Activated CD8-positive, alpha-beta memory T cell treated with anti-CD3 and anti-CD28 coated beads, Interleukin-2, amount 50 U/mL, for 24 hours (primary cell): ENCODE measurements around the gene HOXD1.

ENCODE experiments used
- DNase-seq: peaks from one replicate; pipeline ENCODE4 v3.0.0-alpha.2; 2020; ENCODE audit errors: extremely low read depth

Gene HOXD1

GRCh38 chr2:176240301-176240700 is 51.8 kb downstream of the HOXD1 start:
- no peak for DNase-seq
